PC-9 (cell line): ENCODE results near the gene NUDT7.

Experiments
- EZH2 ChIP-seq: fragments of 200-600 bp; sonication (generic); IDR thresholded peaks from 2 replicates; pipeline ENCODE4 v1.8.0; 2017; ENCODE audit warnings: antibody characterized with exemption, low read depth
- TF ChIP-seq, protein P1 (sequence below): fragments of 200-600 bp; sonication (generic); conservative IDR thresholded peaks from 2 replicates; pipeline ENCODE4 v1.6.1; 2017; ENCODE audit warnings: mixed run types, antibody characterized with exemption, mild to moderate bottlenecking, moderate library complexity

DNA sequence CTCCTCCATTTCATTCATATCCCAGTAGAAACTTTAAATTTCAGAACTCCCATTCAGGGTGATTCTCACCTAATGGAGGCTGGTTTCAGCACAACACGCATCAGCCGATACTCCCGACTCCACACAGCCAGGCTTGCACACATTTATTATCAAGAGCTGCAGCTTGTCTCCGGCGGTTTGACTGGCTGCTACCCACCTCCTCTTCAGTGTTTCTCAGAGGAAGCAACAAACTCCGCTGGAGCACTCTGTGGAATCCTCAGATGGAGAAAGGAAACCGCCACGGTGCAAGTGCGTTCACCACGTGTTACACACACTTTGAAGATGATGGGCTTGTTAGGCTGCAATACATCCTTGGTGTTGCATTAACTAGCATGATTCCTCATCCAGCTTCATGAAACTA, 39.7 kb upstream of the NUDT7 start:
- TF ChIP-seq, protein P1, sequence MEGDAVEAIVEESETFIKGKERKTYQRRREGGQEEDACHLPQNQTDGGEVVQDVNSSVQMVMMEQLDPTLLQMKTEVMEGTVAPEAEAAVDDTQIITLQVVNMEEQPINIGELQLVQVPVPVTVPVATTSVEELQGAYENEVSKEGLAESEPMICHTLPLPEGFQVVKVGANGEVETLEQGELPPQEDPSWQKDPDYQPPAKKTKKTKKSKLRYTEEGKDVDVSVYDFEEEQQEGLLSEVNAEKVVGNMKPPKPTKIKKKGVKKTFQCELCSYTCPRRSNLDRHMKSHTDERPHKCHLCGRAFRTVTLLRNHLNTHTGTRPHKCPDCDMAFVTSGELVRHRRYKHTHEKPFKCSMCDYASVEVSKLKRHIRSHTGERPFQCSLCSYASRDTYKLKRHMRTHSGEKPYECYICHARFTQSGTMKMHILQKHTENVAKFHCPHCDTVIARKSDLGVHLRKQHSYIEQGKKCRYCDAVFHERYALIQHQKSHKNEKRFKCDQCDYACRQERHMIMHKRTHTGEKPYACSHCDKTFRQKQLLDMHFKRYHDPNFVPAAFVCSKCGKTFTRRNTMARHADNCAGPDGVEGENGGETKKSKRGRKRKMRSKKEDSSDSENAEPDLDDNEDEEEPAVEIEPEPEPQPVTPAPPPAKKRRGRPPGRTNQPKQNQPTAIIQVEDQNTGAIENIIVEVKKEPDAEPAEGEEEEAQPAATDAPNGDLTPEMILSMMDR: no peak
- no peak for TF ChIP-seq EZH2
